SK-MEL-5 (cell line): ENCODE results near the gene TSSC4. TPM values are rescaled to one million over a fixed set of nuclear protein-coding genes. Genes with fewer than 3 reads are reported as not detected.

ENCODE experiments used
- DNase-seq: peaks from one replicate; pipeline ENCODE4 v3.0.0-alpha.2; 2016; ENCODE audit warnings: low read depth, low spot score
- in situ Hi-C: cut with HindIII; loops from 2 replicates; pipeline ENCODE4 v1.10.0; 2016; ENCODE audit warnings: low sequenced_read_pairs, high pct_unique_total_duplicates, low pct_unique_long_range_greater_than_20kb
- total RNA-seq: library from RNA; depleted of rRNA; stranded (reverse); fragments of >200 nt; shearing (Covaris generic); gene quantifications from 2 replicates; pipeline ENCODE4 v1.2.3, GENCODE V29; 2014

TSSC4 gene
- total RNA-seq, 1 experiment from 2014 or later: 43.3 TPM

DNA sequence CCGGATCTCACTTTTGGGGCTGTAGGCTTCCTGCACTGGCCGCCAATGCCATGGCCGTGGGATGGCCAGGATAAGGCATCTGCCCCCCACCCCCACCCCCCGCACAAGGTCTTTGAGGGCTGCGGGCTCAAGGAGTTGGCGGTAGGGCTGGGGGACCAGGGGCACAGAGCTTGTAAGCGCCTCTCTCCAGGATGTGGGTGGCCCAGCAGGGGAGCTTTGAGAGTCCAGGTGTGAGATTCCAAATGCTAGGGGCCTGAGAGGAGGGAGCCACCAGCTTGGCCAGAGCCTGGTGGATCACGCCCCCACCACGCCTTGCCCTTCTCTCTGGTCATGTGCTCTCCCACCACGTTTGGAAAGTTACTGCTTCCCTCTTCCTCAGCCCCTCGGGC lies 18.4 kb upstream of the TSSC4 start:
- no peak for DNase-seq
- in situ Hi-C loops: no loop called here

DNA sequence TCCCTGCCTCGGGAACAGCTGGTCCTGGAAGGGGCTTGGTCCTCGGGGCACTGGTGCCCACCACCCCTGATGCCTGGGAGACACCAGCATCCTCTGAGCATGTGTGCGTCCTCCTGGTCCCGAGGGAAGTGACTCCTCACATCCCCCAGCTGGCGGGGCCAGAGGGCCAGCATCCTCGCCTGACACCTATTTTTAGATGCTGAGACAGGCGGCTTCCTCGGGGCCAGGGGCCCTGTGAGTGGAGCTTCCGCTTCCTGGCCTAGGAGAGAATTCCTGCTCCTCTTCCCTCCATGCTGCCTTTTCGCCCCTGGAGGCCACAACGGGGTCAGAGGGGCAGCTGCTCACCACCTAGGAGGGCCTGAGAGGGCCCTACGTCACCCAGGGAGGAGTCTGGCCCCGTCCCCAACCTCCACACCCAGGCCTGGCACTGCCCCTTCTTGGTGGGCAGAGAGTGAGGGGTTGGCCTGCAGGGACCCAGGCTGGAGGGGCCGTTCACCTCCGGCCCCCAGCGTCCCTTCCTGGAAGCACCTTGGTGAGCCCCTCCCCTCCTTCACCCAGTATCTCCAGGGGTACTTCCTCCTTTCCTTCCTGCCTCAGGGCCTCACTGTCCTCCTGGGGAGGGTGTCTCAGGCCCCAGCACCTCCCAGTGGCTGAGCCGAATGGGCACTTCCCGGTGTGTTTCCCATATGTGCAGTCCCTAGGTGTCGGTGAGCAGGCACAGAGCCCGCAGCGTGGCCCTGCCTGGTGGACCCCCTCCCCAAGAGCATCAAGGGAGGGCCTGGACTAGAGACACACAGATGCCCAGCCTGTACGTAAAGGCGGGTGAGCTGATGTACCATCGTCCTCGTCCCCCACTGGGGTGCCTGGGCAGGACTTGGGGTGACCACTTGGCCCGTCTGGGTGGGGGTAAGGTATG lies 17.4 kb upstream of the TSSC4 start:
- DNase-seq: no peak
- in situ Hi-C loops: no loop called here

DNA sequence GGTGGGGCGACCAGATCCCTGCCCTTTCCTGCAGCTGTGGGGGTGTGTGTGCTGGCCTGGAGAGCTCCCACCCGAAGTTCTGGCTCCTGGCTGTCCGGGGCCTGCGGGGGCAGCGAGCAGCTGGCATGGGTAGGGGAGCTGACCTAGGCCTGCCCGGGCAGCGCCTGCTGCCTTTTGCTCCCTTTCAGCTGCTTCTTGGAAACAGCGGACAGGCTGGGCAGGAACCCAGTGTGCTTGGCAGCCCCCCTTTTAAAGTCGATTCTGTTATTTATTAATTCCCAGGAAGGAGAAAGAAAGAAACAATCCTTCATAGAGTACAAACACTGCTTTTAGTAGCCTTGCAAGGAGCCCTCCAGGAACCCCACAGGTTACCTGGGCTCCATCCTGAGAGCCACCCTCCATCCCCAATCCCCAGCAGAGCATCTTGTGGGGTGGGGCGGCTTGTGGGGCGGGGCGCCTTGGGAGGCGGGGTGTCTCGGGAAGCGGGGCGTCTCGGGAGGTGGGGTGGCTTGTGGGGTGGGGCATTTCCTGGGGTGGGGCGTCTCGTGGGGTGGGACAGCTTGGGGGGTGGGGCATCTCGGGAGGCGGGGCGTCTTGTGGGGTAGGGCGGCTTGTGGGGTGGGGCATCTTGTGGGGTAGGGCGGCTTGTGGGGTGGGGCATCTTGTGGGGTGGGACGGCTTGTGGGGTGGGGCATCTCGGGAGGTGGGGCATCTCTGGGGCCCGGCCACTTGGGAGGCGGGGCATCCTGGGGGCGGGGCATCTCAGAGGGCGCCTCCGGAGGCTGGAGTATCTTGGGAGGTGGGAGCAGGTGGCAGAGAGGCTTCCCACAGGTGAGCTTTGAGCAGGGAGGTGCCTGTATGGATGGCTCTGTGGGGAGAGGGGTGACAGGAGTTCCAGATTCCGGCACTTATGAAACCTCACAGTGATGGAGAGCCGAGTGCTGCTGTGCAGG lies 16.4 kb upstream of the TSSC4 start:
- in situ Hi-C loops: no loop called here
- peak; percentile 57 for DNase-seq

DNA sequence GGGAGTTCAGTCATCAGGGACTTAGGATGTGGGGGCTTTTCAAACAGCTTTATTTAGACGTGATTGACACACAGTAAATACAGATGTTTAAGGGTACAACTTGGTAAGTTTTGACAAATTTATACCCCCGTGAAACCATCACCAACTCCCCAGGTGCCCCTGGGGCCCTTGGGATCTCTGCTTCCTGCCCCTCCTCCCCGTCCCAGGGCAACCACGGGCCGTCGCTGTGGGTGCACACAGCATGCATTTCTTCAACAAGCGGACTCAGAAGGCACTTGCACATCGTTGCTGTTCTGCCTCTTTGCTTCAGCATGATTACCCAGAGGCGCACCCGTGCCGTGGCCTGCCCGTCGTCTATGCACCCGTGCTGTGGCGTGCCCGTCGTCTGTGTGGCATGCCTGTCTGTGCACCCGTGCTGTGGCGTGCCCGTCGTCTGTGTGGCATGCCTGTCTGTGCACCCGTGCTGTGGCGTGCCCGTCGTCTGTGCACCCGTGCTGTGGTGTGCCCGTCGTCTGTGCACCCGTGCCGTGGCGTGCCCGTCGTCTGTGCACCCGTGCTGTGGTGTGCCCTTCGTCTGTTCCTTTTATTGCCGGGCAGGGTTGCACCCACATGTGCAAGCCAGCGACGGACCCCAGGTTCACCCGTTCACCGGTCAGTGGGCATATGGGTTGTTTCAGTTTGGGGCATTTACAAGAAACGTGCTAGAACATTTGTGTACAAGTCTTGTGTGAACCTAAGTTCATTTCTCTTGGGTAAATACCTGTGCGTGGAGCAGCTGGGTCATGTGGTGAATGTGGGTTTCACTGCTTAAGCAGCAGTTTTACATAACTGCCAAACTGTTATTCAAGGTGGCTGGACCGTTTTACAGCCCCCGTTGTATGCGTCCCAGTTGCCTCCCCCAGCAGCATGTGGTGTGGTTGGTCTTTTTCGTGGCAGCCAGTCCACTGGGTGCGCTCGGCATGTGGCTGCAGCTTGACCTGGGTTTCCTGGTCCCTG lies 15.1 kb upstream of the TSSC4 start:
- in situ Hi-C loops: no loop called here
- DNase-seq: no peak

DNA sequence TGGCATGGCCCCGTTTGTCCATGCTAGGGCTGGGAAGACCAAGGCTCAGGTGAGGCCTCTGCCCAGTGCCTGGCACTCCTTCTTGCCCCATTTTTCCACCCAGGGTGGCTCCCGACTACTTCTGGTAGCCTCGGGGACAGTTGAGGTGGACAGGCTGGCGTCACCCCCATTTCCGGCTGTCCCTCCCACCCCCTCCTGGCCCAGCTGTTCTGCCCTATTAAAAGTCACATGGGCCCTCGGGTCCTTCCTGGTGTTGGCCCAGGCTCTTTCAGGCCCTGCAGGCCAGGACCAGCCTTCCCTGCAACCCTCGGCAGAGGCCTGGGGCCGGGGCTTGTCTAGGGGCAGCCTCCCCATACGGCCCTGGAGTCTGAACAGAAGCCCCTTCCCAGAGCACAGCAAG lies 14.0 kb upstream of the TSSC4 start:
- DNase-seq: no peak
- in situ Hi-C loops: no loop called here

DNA sequence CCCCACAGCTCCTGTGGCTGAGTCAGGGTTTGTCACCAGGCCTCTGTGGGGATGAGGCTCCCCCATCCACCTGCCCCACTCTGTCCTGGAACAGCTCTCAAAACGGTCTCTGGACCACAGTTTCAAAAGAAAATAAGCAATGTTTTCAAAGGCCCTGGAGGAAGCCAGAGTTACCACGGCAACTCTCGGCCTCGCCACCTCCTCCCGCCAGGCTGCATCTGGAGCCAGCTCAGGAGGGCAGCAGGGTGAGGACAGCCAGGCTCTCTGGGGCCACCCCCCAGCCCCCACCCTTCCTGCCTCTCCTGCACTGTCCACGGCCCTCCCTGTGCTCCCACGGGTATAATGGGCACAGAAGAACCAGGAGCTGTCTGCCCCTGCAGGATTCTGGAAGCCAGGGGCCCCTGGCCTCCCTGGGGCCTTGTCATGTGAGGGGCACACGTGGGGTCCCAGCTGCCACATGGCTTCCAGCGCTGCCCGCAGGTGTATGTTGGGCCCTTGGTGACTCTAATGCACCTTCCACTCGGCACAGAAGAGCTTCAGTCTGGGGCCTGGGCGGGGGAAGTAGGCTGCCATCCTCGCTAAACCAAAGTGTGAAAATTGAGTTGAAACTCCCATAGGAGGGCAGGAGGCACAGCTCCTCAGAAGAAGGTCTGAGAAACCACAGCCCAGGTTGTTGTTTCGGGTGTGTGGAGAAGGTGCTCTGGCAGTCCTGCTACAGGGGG lies 13.1 kb upstream of the TSSC4 start:
- no peak for DNase-seq
- in situ Hi-C loops: no loop called here

DNA sequence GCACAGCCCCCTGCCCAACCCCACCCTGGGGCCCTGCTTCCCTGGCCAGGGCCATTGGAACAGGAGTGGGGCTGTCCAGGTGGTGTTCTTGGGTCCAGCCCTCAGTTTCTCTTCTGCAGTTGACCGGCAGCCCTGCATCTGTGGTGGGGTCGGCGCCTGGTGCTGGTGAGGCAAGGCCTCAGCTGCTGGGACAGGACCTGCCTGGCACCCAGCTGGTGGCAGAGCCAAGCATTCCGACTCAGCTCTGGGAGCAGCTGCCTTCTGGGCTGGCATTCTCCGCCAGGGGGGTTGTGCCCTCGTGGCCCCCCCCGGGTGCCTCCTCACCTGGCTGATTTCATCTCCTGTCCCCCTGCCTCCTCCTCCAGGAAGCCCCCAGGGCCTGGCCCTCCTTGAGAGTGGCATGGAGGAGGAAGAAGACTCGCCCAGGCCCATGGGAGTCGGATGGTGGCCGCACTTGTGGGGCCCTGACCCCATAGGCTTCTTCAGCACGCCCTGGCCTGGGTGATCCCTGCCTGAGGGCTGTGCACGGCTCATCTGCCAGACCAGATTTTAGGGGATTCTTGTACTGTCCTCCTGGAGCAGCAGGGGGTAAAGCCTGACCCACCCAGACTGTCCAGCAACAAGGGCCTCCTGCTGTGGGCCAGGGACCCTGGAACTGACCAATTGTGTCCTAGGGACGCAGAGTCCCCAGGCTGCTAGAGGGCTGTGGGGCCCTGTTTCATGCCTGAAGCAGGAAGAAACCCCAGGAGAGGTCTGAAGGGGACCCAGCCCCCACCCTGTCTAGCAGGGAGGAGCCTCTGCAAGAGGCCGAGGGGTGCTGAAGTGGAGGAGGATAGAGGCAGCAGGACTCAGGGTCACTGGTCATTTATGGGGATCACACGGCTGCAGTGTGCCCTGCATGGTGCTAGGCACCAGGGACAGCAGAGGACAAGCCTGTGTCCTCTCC lies 11.8 kb upstream of the TSSC4 start:
- in situ Hi-C loops: no loop called here
- no peak for DNase-seq

DNA sequence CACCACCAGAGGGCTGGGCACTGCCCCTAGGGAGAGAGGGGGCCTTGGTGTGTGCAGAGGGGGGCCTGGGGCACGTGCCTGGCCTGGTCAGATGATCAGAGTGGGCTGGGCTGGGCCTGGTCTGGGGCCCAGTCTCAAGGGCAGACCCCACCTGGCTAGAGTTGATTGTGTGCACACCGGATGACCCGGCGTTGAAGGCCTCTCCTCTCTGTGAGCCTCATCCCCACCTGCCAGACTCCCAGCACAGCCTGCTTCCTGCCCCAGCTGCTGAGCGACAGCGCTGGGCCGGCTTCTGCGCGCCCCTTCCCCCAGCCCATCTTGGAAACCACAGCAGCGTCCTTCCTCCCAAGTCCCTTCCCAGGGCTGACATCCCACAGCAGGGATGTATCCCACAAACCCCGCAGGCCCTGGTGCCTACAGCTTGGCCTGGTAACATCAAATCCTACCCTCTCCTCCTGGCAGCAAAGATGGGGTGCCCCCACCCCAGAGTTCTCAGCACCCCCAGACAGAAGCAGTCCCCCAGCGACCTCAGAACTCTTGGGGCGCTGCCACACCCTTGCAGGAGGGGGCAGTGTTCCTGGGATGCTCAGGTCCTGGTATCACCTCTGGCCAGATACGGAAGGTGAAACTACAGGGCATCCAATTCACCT lies 11.0 kb upstream of the TSSC4 start:
- in situ Hi-C loops: no loop called here
- DNase-seq: no peak

DNA sequence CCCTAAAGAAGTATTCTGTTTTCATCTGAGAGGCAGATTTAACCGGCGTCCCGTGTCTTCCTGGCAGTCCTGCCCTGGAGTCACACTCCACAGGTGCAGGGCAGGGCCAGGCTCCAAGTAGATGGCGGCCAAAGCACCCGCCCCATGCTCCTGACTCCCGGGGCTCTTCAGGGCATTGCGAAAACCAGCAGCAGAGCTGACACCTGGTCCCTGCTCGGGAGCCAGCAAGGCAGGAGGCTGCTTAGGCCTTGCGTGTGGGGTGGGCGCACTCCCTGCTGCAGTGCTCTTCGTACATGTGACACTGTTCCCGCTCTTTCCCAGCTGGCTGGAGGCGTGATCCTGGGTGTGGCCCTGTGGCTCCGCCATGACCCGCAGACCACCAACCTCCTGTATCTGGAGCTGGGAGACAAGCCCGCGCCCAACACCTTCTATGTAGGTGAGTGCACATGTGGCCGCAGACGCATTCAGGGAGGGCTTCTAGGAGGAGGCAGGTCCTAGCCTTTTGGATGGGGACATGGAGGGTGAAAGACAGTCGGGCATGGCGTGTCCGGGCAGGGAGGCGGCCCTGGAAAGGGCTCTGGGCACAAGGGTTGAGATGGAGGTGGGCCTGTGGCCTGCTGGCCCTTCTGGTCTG lies 10.3 kb upstream of the TSSC4 start:
- no peak for DNase-seq
- in situ Hi-C loops: no loop called here

DNA sequence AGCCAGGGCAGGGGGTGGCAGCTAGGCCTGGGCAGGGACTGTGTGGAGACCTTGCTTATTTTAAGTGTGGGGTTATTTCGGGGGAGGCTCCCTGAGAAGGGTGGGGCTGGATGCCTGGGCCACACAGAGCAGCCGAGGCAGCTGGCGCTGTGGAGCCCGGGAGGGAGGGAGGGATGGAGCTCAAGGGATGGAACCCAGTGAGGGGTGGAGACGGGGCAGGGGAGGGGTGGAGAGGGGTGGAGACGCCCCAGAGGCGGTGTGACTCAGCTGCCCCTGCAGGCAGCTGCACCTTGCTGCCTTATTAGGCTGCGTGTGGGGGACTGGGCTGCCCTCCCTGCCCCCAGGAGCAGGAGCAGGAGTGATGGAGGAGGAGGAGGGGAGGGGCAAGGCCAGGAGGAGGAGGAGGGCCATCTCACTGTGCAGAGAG lies 9.8 kb upstream of the TSSC4 start:
- in situ Hi-C loops: no loop called here
- no peak for DNase-seq

DNA sequence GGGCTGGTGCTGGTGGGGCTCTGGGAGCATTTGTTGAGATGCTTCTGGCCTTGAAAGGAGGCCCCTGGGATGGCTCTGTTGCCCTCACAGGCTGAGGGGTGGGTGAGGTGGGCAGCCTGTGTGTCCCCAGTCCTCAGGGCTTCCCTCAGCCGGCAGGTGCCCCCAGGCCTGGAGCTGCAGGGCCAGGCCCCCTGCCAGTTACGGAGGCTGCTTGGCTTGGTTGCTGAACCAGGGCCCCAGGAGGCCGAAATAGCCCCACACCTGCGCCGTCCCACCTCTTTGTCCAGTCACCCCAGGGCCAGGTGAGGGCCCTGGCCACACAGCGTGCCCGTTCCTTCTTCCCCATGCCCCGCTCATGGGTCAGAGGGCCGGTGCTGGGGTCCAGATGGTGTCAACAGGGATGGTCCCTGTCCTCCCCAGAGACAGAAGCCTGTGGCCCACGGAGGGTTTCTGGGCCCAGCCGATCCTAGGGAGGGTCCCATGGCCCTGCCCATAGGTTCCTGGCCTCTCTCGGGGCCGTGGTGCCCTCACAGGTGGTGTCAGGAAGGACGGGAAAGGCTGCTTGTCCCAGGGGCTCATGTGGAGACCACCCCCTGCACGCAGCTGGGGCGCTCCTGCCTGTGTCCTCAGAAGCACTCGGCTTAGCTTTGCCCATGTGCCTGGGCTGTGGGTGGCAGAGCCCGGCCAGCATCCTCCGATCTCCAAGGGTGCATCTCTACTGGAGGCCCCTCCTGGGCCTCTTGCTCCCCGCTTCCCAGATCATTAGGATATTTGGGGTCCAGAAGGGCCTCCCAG lies 9.2 kb upstream of the TSSC4 start:
- no peak for DNase-seq
- in situ Hi-C loops: no loop called here

DNA sequence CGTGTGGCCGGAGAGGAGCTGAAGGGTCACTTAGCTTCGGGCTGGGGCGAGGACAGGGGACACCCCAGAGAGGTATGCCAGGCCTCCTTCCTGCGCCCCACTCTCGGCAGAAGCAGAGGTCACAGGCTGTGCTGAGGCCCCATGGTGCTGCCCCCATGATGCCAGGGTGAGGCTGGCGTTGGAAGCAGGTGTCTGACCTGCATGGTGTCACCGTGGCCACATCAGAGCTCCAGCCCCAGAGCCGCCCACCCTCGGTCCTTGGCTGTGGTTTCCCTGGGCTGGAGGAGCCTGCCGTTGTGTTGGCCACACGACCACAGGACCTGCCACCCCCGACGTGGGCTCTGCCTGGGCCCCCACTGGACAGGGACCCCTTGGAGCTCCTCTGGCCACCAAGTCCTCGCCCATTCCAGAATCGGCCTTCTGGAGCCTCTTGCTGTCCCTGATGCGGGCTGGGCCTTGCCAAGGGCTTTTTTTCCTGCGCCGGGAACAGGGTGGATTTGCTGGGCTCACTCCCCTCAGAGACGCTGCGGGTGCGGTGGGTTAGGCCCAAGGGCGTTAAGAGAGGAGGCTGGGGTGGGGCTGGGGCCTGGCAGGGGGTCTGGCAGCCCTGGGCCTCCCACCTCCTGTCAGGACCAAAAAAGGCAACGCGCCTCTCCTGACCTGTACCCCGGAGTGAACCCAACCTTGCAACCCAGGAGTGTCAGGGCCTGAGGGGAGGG lies 8.2 kb upstream of the TSSC4 start:
- in situ Hi-C loops: no loop called here
- DNase-seq: no peak

DNA sequence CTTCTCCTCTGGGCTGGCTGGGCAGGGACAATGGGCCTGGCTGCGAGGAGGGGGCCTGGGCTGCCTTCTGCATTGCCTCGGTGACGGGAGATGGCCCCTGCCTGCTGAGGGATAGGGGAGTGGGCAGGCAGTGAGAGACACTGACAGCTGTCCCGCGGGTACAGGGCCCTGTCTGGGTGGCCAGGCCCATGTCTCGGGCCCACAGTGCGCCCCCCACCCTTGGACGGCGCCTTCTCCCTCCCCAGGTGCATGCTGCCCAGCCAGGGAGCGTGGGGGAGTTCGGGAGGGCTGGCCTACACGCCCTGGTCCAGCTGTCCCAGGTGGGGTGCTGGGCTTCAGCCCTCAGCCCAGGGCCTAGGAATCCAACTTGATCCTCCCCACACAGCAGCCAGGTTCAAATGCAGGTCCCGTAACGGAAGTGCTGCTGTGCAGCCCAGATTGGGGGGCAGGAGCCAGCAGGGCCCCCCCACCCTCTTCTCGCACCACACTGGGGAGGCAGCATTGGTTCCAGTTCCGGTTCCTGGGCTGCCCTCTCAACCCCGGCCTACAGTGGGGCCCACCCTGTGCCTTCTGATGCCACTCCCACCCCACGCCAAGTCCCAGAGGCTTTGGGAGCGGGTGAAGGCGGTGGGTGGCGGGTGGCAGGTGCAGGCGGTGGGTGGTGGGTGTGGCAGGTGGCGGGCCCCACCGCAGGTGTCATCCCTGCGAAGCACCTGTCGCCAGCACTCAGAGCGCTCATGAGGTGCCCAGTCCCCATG lies 7.3 kb upstream of the TSSC4 start:
- DNase-seq: no peak
- in situ Hi-C loops: no loop called here
